NCI-H1417 (cell line): ENCODE data around the gene GALNT2.

Experiments used
- DNase-seq, 3 experiments: peaks; one replicate each; lab custom pipeline; 2025; lab: John Stamatoyannopoulos, UW

Gene GALNT2

GRCh38 chr1:230278871-230279582, 212.0 kb downstream of the GALNT2 start:
- no peak for DNase-seq

- no peak for DNase-seq
Measured at GRCh38 chr1:230279583-230279945, 212.5 kb downstream of the GALNT2 start.

DNA sequence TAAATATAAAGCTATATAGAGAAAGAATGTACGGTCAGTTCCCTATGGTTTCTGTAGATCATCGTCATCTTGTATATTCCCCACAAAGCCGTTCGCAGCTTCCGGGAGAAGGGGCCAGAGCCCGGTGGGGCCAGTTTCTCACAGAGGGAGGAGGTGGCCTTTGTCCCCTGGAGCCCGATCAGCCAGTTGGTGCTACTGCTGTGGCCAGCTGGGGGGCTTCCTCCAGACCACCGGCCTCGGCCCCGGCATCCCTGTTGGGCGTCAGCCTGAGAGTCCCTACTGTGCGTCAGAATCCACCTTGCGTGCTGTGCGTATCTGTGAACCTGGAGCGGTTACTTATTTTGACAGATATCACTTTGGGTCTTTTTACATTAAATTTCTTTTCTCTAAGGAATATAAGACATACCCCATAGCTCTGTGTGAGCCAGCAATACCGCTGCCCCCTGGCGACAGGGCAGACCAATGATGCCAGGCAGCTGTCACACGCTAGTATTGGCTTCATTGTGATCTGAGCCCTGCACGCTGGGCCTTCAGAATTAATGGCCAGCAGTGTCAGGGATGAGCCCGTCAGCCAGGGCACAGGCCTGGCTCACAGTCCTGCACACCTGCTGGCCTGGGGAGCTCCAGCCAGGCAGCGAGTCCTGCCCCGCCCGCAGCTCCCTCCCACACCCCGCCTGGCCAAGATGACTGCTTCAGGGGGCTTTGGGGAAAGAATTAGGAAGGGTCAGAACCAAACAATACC, 213.2 kb downstream of the GALNT2 start:
- no peak for DNase-seq

DNA sequence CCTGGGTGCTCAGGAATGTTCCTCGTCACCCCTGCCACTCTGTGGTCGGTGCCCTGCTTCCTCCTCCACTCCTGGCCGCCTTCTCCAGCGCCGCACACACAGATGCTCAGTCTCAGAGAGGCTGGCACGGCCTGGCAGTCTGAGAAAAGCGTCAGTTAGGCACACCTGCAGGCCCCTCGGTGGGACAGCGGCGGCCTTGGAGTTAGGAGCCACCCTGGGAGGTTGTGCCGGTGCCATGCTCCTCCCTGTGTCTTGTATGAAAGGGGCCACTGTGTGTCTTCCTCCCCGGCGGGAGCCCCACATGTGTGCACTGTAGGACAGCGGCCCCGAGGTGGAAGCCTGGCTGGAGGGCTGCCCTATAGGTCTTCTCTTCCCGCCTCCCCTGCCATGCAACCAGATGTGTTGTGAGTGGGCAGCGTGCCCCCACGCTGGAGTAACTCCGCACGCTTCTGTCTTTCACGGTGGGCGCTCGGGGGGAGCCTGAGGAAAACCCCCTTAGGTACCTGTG, 213.9 kb downstream of the GALNT2 start:
- DNase-seq, result no peak

- no peak for DNase-seq
Measured at GRCh38 chr1:230281556-230281955, 214.5 kb downstream of the GALNT2 start.

- DNase-seq, result peak in 1 of 3 experiments; percentile 52
Measured at GRCh38 chr1:230282157-230282556, 215.1 kb downstream of the GALNT2 start.

DNA sequence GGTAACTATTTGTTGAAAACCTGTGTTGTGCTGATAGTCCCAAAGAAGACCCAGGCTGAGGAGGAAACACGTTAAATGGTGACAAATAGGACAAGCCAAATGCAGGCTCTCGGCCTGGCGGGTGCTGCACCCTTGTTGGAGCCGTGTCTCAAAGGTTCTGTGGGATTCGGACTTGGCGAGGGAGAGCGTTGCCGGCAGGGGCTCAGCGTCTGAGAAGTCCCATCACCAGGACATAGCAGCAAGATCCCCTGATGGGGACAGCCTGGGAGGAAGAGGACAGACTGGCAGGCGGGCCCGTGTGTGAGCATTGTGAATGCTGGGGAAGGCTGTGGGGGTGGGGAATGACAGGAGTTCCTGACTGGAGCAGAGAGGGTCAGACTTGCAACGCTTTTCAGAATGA, 216.6 kb downstream of the GALNT2 start:
- DNase-seq, result no peak

DNA sequence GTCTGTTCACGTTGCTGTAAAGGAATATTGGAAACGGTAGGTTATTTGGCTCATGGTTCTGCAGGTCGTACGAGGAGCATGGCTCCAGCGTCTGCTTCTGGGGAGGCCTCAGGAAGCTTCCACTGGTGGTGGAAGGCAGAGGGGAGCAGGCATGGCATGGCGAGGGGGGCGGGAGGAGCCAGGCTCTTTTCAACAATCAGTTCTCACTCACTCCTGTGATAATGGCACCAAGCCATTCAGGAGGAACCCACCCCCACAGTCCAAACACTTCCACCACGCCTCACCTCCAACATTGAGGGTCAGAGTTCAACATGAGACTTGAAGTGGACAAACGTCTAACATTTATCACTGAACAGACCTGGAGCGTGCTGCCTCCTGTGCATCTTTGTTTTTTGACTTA, 217.9 kb downstream of the GALNT2 start:
- DNase-seq, result no peak

GRCh38 chr1:230285351-230285750, 218.3 kb downstream of the GALNT2 start:
- DNase-seq, result no peak

GRCh38 chr1:230286166-230286889, 219.3 kb downstream of the GALNT2 start:
- DNase-seq, result no peak

- DNase-seq, result no peak
Measured at GRCh38 chr1:230286890-230287269, 219.8 kb downstream of the GALNT2 start.

GRCh38 chr1:230287674-230288315, 220.8 kb downstream of the GALNT2 start:
- DNase-seq, result no peak

GRCh38 chr1:230288641-230289349, 221.8 kb downstream of the GALNT2 start:
- DNase-seq, result no peak

- DNase-seq, result no peak
Measured at GRCh38 chr1:230289350-230289644, 222.3 kb downstream of the GALNT2 start.

- DNase-seq, result peak in 2 of 3 experiments; percentile 69 to 85
Measured at GRCh38 chr1:230291731-230292620, 224.9 kb downstream of the GALNT2 start.

- peak; percentile 76 to 98 (median 87) for DNase-seq
Measured at GRCh38 chr1:230292689-230293389, 225.8 kb downstream of the GALNT2 start.

DNA sequence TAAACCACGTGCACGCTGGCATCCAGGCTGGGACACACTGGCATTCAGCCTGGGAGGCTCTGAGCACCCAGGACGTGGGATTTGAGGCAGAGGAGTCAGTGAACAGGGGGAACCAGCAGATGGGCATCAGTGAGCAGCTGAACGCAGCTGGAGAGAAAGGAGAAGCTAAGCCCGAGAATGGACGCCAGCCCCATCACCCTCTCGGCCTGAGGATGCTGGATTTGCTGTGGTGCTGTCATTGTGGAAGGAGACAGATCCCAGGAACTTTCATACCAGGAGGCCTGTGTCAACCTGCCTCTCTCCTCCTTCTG, 226.3 kb downstream of the GALNT2 start:
- DNase-seq, result no peak

DNA sequence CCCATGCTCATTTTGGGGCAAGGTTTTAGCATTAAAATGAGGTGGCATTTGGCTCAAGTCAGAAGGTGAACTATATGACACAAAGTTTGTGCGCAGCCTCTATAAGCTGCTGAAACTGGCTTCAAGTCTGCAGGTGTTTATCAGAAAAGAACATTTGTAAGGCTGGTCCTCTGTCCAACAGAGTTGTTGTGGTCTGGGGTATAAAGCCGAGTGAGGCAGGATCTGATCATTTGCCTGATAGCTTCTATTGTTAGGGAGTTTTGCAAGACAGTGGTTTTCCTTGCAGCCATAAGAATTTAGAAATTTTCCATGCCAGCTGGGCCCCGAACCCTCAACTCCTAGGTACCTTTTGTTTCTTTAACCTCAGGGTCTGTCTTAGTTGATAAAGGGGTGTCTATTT, 228.3 kb downstream of the GALNT2 start:
- no peak for DNase-seq

DNA sequence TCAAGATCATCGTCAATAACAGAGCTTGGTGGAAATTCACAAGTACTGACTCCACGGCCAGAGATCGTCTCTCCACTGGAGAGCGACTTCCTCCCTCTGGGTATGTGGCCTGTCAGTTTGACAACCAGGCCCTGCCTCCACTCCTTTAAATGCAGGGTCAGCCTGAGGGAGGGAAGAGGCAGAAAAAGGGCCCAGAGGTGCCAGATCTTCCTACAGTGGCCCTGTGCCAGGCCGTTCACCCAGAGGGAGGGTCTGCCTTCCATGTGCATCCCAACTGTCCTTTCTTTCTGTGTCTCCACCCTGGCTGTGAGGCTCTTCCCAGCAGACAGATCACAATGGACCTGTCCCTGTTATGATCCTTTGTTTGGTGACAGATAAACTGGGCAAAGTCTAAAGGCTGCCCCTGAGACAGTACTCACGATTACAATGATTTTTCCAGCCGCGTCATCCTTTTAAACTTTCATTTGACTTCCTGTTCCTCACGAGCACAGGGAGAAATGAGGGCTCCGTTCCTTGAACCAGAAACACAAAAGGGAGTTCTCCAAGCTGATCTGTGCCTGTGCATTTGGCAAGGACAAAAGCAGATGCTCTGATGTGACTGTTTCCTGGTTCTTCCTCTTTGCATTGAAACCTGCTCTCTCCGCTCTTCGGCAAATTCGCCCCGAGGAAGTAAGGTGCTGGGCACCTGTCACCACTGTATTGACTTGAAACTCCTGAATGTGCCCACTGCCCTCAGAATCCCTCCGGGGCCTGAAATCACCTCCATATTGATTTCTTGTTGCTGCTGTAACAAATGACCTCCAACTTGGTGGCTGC, 232.4 kb downstream of the GALNT2 start:
- DNase-seq, result no peak
